ENCODE measurements around the gene PLEKHA1. TPM values are rescaled to one million over a fixed set of nuclear protein-coding genes. Genes with fewer than 3 reads are reported as not detected.

The PLEKHA1 gene
- total and polyA plus RNA-seq, 2 of the 4 experiments (the other 2 are of a cell fraction): 7.2 to 9.5 TPM

- Histone ChIP-seq H2AK5ac (ENCODE audit: low read depth, low read length) (no peak overlapping the region), H2BK5ac (ENCODE audit: low read depth, low read length, poor library complexity, severe bottlenecking) (no peak overlapping the region), H2BK120ac (ENCODE audit: low read depth, low read length) (no peak overlapping the region), H2BK15ac (ENCODE audit: low read depth, low read length) (no peak overlapping the region), H3K9me3 (ENCODE audit: control insufficient read depth, insufficient read depth, low read length) (no peaks in the 10 kb centered on the region), H3K4ac (ENCODE audit: low read depth, low read length) (no peak overlapping the region), H3K18ac (ENCODE audit: low read depth, low read length) (no peak overlapping the region), H3K23ac (ENCODE audit: low read depth, low read length) (no peak overlapping the region), H3K9me1 (ENCODE audit: insufficient read depth, low read length) (no peaks in the 10 kb centered on the region), H3K4me1 (ENCODE audit: control insufficient read depth, insufficient read depth, low read length) (no peaks in the 10 kb centered on the region), H3K4me2 (ENCODE audit: low read depth, low read length) (no peak overlapping the region), H3K9ac (ENCODE audit: low read depth, low read length) (no peak overlapping the region), H2BK20ac (ENCODE audit: low read depth, low read length) (no peak overlapping the region), H3K14ac (replicated peaks; ENCODE audit: low read depth, low read length) (no peak overlapping the region), H4K8ac (ENCODE audit: low read depth in 2 of 2, low read length in 2 of 2) (no peak overlapping the region), H2AK9ac (replicated peaks; ENCODE audit: low read depth, low read length, poor library complexity) (no peak overlapping the region), H3K4me3 (ENCODE audit: insufficient read depth, low read depth, low read length) (no peak overlapping the region), H2AFZ (replicated peaks; ENCODE audit: low read length, poor library complexity) (no peak overlapping the region), H4K20me1 (ENCODE audit: insufficient read depth, low read length) (no peaks in the 10 kb centered on the region), H3K27me3 (ENCODE audit: control insufficient read depth, insufficient read depth, low read length) (peaks cover 21% of the 10 kb centered on the region), H4K5ac (ENCODE audit: low read depth, low read length) (no peak overlapping the region), H4K91ac (ENCODE audit: insufficient read depth, low read depth, low read length) (no peak overlapping the region), H3K56ac (ENCODE audit: extremely low read depth, insufficient read depth, low read length) (no peak overlapping the region), H3K36me3 (ENCODE audit: control insufficient read depth, insufficient read depth, low read length) (no peaks in the 10 kb centered on the region), H3K27ac (ENCODE audit: insufficient read depth, low read length) (no peak overlapping the region), H3K79me1 (ENCODE audit: low read depth in 1 of 2, low read length in 2 of 2) (no peaks in the 10 kb centered on the region)
- WGBS, 2 experiments (ENCODE audit: extremely low coverage in 2 of 2, insufficient read length in 1 of 2): 82% methylated on average over 3 of the region's 7 CpGs; no CpG with 5 or more reads in 1 of the 2 experiments
- ATAC-seq (ENCODE audit: low read depth): no peak
- dilution Hi-C loops (cut with HindIII; ENCODE audit: low sequenced_read_pairs, unreplicated experiment) (no loop called here), intact Hi-C loops (cut with micrococcal nuclease) (no loop called here), in situ Hi-C loops (cut with MboI; ENCODE audit: low sequenced_read_pairs) (no loop called here)
- no TSS peak for BruUV-seq (replicated peaks)
- ChIA-PET CTCF (interaction anchor here (2.0 kb wide), 1 partner anchor 235 kb away, joined by 6 read pairs; no protein-coding TSS in a partner anchor), POLR2A (ENCODE audit: unreplicated experiment) (no interaction called here)
- DNase-seq: no peak
- no peak for TF ChIP-seq MAFK (IDR thresholded peaks at IDR 0.05; ENCODE audit: low read depth, low read length)
- no peak for TF ChIP-seq CTCF (conservative IDR thresholded peaks at IDR 0.05; ENCODE audit: low read depth, low read length)
- no peak for TF ChIP-seq RAD21 (IDR thresholded peaks at IDR 0.05; ENCODE audit: low read length)
- TF ChIP-seq RFX5 (IDR thresholded peaks at IDR 0.05; ENCODE audit: low read depth, low read length): no peak
- TF ChIP-seq MXI1 (IDR thresholded peaks at IDR 0.05; ENCODE audit: borderline replicate concordance, low read depth, low read length): no peak
- no peak for TF ChIP-seq MAZ (IDR thresholded peaks at IDR 0.05; ENCODE audit: borderline replicate concordance, low read depth, low read length)
- no peak for TF ChIP-seq BHLHE40 (IDR thresholded peaks at IDR 0.05; ENCODE audit: low read depth, low read length)
- no peak for TF ChIP-seq SMC3 (IDR thresholded peaks at IDR 0.05; ENCODE audit: low read depth, low read length)
- no peak for TF ChIP-seq USF2 (IDR thresholded peaks at IDR 0.05; ENCODE audit: low read depth, low read length)
- no peak for TF ChIP-seq NFE2L2 (IDR thresholded peaks at IDR 0.05; ENCODE audit: low read depth, low read length)
- no peak for TF ChIP-seq CEBPB (IDR thresholded peaks at IDR 0.05; ENCODE audit: low read depth, low read length)
- TF ChIP-seq FOS (IDR thresholded peaks at IDR 0.05; ENCODE audit: low read depth, low read length): no peak
- no peak for TF ChIP-seq RCOR1 (IDR thresholded peaks at IDR 0.05; ENCODE audit: insufficient replicate concordance, low read length)
- no peak for TF ChIP-seq ELK1 (IDR thresholded peaks at IDR 0.05; ENCODE audit: borderline replicate concordance, low read depth, low read length)
- no peak for TF ChIP-seq POLR2A (IDR thresholded peaks at IDR 0.05; ENCODE audit: low read depth, low read length)
- no peak for TF ChIP-seq CHD1 (IDR thresholded peaks at IDR 0.05; ENCODE audit: low read depth, low read length)
Measured at GRCh38 chr10:122331100-122331499, 43.4 kb upstream of the PLEKHA1 start.
